GM20000 (cell line): Measurements from ENCODE around the gene RNLS.
"Not testable (repeated sequence)": the region's sequence is repeated elsewhere in the genome, so short reads cannot be mapped to it uniquely, and the experiment has no call there.

Source experiments
- DNase-seq: peaks from one replicate; pipeline ENCODE4 v3.0.0; 2012; ENCODE audit warnings: low spot score
- CTCF ChIP-seq: IDR thresholded peaks from 2 replicates; pipeline ENCODE4 v1.5.1; 2012; ENCODE audit warnings: mild to moderate bottlenecking, control low read depth; ENCODE audit errors: extremely low read depth, missing control alignments

RNLS gene

GRCh38 chr10:88370713-88371112 lies 212.4 kb downstream of the RNLS start:
- DNase-seq = no peak
- TF ChIP-seq CTCF = no peak

GRCh38 chr10:88366772-88367171 lies 216.3 kb downstream of the RNLS start:
- TF ChIP-seq CTCF = no peak
- no peak for DNase-seq

- no peak for TF ChIP-seq CTCF
- DNase-seq = no peak
Measured at GRCh38 chr10:88361995-88362807, 220.9 kb downstream of the RNLS start.

GRCh38 chr10:88361494-88361893 lies 221.6 kb downstream of the RNLS start:
- TF ChIP-seq CTCF = no peak
- DNase-seq = no peak

GRCh38 chr10:88355750-88356149 lies 227.4 kb downstream of the RNLS start:
- DNase-seq = not testable (repeated sequence)

- TF ChIP-seq CTCF = no peak
- no peak for DNase-seq
Measured at GRCh38 chr10:88347597-88348304, 235.4 kb downstream of the RNLS start.

- no peak for TF ChIP-seq CTCF
Measured at GRCh38 chr10:88347022-88347421, 236.1 kb downstream of the RNLS start.

More at GRCh38 chr10:88347022-88347421, 236.1 kb downstream of the RNLS start:
- no peak for DNase-seq
